NCI-H2029 (cell line): ENCODE results near the gene BAAT.
"Not testable (repeated sequence)": the region's sequence is repeated elsewhere in the genome, so short reads cannot be mapped to it uniquely, and the experiment has no call there.

ENCODE experiments used
- DNase-seq: peaks from one replicate; lab custom pipeline; 2025; lab: John Stamatoyannopoulos, UW

Gene BAAT

DNA sequence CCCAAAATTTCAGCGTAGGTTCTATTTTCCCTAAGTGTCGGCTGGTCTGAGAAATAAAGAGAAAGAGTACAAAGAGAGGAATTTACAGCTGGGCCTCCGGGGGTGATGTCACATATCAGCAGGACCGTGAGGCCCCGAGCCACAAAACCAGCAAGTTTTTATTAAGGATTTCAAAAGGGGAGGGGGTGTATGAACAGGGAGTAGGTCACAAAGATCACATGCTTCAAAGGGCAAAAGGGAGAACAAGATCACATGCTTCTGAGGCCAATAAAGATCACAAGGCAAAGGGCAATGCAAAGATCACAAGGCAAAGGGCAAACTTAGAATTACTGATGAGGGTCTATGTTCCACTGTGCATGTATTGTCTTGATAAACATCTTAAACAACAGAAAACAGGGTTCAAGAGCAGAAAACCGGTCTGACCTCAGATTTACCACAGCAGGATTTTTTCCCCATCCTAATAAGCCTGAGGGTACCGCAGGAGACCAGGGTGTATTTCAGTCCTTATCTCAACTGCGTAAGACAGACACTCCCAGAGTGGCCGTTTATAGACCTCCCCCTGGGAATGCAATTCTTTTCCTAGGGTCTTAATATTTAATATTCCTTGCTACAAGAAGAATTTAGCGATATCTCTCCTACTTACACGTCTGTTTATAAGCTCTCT is at the start of gene BAAT:
TSS of gene BAAT (minus strand) at position 134 of the 664 bp plus-strand sequence. CDS start 13,602 bp downstream, outside the sequence.
- not testable (repeated sequence) for DNase-seq

DNA sequence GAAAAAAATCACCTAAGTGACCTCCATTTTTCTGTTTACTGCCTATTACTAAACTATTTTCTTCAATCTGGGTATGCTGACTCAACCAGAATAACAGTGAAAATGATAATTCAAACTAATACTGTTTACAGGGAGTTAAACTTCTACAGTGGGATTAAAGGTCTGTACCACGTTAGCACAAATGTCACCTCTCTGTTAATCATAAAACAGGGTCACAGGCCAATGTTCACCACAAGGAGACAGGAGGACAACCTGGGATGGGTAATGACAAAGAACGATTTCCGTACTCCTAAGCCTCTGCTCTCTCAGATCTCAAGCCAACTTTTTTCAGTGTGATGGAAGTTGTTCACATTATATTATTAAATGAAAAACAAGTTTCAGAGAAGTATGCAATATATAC is 48.4 kb upstream of the BAAT start:
- DNase-seq, result no peak

DNA sequence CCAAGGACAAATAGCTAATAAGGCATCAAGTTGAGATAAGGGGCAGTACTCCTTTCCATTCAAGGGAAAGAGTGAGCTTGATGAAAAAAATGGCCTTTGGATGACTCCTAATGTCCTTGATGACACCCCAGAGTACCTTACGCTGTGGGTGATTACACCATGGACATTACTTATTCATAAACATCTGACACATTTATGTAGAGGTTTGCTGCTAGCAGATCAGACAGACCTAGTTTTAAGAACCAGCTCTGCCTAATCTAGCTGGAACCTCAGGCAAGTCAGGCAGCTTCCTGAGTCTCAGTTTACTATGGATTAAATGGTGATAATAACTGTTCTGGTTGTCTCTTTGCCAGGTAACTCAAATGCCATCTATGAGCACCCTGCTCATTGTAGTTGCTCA is 47.9 kb upstream of the BAAT start:
- DNase-seq, result no peak

DNA sequence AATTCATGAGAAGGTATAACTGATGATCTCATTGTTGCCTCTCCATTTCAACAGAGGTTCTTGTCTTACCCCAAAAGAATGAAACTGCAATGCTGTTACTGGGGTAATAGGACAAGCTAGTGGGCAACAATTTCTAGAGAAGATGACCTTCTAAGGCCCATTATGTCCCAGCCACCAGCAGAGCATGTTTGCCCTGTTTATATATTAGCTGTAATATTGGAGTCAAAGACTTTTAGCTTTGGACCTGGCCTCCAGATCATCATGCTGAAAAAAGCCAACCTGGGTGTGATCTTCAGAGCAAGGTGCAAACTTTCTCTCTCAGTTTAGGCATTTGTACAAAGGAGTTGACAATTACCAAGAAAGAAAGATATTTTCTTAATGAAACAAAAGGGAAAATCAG is 47.4 kb upstream of the BAAT start:
- no peak for DNase-seq

DNA sequence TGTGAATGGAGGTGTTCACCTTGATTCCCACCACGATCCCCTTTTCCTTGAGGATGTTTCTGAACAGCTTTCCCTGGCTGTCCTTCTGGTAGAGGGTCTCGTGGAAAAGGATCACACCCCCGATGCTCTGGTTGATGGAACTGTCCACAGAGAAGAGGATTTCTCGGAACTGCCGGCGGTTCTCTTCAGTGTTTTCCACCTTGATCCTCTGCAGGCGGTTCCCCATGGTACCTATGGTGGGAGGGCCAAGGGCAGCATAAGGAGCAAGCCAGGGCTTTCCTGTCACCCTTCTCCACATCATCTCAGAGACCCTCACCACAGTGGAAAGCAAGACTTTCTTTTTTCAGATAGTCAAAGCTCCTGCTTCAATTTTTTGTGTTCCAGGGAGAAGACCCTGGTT is 44.9 kb upstream of the BAAT start:
- DNase-seq, result no peak

DNA sequence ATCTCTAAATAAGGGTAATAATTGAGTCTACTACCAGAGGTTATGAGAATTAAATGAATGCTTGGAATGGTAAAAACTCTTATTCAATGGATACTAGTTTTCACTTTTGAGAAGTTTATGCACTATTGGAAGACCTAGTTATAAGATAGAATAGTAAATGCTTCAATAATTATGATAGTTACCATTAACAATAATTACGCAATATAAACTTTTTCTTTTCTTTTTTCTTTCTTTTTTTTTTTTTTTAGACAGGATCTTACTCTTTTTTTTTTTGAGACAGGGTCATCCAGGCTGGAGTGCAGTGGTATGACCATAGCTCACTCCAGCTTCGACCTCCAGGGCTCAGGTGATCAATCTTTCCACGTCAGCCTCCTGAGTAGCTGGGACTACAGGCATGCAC is 44.1 kb upstream of the BAAT start:
- no peak for DNase-seq

DNA sequence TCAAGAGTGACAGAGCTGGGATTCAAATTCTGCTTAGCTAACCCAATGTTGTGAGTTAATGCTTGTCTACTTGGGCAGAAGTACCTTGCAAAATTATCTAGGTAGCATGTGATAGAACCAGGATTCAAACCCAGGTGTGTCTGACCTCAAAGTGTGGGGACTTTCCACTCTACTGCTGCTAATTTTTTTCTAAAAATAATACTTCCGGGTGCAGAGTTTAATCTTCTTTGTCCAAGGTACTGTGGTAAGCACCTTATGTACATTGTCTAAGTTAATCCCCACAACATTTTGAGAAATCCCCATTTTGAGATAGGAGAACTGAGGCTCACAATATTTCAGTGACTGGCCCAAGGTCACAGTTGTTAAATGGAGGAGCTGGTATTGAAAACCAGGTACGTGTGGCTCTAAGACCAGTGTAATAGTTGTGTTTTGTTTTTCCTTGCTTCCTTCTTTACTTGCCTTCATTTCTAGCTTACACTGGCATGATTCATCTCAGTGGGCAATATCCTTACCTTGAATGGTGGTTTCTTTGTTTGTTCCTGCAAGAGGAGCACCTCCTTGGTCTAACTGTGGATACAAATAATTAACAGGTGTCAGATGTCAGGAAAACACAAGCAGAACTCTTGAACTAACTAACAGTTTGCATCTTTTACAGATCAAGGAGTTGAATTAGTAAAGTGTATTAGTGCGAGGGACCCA is 43.3 kb upstream of the BAAT start:
- no peak for DNase-seq

DNA sequence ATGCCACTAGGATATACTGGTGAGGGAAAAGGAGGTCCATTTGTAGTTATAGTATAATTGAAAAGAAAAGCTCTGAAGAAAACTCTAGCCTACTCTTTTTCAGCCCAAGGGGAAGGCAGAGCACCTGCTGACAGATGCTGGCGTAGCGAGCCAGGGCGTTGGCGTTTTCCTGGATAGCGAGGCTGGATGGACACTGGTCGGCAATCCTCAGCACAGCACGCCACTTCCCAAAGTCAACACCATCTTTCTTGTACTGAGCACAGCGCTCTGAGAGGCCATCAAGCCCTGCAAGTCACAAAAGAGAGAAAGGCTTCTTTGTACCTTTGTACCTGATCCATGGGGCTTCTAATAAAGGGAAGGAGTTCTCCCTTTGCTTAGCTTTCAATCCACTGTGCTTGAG is 42.6 kb upstream of the BAAT start:
- no peak for DNase-seq

DNA sequence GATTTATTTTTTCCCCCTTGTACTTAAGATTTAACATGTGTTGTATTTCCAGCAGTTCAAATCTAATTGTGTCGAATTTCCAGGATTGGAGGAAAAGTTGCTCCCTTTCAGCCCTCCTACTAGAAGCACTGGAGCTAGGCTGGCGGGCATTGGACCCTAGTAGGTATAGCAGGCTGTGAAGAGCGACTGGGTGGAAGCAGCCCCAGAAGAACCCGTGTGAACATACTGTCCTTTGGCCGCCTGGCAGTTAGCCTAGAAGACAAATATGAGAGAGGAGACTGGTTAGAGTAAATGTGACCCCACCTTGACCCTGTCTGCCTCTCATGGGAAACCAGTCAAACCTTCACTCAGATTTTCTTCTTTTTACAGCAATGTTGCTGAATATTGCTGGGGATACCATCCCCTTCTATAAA is 36.9 kb upstream of the BAAT start:
- no peak for DNase-seq

DNA sequence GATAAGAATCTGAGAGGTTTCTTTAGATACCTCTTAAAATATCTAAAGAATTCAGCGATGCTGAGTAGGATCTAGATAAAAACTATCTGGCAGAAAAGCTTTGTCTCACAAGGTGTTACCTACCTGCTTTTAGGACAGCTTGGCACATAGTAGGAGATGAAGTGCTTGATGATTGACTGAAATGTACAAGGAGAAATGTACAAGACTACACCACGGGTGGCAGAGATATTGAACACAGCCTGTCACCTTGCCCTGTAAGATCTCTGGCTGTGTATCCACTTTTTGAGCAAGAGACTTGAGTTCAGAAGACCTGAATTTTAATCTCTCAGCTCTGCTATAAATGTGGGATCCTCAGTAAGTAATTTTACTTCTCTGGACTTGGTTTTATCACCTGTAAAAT is 35.1 kb upstream of the BAAT start:
- DNase-seq, result no peak

DNA sequence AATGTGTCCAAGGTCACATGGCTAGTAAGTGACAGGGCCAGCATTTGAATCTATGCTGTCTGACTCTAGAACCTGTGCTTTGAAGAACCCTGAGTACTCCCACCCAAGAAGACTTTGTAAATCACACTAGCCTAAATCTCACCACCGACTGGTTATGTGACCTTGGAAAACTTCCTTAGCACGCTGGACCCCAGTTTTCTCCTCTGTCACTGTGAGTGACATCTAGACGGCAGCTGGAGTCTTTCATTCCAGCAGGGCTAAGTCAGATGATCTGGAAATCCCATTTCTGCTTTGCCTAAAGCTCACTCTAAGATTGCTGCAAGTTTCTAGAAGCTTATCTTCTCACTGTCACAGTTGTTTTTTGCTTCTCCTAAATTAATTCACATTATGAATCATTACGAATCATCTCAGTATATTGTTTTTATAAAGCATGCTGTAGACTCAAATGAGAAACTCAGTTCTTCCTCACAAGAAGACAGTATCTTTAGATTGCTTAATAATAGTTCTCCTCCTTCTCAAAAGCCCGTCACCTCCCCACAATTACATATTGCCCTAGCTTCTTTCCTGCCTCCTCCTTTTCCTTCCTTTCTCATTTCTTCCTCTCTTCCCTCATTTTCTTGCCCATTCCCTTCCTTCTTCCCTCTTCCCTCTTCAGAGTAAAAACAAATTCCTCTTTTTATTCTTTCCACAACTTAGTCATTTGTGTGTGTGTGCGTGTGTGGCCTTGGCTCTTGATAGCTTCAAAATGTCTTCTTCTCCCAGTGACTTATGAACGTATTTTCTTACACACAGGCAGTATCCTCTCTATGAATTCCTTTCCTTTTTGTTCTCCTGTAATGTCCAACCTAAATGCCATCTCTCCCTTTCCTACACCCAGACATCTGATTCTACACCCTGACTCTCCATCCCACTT is 34.0 kb upstream of the BAAT start:
- no peak for DNase-seq

DNA sequence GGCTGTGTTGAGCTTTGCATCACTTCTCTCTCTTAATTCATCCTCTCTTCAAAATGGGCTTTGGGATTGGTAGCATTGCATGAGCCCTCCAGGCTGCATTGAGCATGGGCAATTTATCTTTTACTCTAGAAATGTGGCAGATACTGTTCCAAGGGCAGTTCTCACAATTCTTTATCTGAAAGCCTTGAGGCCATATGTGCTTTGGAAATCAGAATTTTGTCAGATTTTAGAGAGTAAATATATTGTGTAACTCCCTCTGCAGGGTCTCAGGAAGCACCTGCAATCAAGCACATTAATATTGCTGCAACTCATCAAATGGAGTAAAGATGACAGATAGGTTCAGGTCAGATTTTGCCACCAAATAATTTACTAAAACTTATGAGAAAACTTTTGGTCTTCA is 33.2 kb upstream of the BAAT start:
- DNase-seq, result no peak

DNA sequence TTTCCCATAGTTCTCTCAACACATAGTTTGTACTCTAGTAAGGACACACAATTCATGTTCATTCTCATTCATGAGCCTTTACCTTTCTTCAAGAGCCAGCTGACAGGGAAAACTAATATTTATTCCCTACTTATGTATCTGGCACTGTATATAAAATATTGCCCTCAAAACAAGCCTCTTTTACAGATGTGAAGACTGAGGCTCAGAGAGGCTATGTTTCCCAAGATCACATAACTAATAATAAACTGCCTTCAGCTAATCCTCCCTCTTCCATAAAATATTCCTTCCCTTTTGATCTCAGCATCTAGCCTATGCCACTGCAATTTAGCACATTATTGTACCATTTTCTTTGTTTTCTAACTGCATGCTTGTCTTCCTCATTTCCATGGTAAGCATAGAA is 32.6 kb upstream of the BAAT start:
- no peak for DNase-seq

DNA sequence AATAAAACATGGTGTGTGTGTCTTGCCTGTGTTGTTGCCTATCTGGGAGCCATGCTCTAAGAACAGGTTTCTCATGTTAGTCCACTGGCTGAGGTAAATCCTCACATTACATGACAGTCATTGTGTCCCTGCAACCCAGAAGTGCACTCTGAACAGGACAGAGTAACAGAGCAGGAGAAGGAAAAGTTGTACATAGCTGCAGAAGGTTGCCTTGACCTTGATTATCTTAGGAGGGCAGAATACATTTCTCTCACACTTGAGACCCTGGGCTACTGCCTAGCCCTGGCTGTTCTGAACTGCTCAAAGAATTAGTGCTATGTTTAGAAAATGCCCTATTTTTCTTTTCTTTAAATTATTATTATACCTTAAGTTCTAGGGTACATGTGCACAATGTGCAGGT is 30.8 kb upstream of the BAAT start:
- no peak for DNase-seq

DNA sequence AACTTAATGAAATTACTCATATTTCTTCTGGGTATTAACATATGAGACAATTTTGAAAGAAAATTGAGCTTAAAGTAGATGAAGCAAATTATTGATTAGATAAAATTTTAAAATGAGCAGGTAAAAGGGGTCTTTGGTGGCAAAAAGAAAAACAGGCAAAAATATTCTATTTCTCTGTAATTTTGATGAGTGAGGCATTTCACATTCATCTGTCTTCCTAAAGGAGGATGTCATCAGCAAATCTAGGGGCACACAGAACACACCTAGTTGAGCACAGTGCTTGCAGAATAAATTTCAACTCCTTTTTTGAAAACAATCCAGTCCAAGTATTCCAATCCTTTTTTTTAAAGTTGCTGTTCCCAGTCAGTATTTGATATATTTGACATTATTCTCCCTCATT is 30.0 kb upstream of the BAAT start:
- DNase-seq, result no peak

DNA sequence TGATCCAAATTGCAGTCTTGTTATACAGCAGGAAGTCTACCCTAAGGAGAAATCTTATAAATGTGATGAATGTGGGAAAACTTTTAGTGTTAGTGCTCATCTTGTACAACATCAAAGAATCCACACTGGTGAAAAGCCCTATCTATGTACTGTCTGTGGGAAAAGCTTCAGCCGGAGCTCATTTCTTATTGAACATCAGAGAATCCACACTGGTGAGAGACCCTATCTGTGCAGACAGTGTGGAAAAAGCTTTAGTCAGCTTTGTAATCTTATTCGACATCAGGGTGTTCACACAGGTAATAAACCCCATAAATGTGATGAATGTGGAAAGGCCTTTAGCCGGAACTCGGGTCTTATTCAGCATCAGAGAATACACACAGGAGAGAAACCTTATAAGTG is 24.3 kb upstream of the BAAT start:
- DNase-seq, result no peak

DNA sequence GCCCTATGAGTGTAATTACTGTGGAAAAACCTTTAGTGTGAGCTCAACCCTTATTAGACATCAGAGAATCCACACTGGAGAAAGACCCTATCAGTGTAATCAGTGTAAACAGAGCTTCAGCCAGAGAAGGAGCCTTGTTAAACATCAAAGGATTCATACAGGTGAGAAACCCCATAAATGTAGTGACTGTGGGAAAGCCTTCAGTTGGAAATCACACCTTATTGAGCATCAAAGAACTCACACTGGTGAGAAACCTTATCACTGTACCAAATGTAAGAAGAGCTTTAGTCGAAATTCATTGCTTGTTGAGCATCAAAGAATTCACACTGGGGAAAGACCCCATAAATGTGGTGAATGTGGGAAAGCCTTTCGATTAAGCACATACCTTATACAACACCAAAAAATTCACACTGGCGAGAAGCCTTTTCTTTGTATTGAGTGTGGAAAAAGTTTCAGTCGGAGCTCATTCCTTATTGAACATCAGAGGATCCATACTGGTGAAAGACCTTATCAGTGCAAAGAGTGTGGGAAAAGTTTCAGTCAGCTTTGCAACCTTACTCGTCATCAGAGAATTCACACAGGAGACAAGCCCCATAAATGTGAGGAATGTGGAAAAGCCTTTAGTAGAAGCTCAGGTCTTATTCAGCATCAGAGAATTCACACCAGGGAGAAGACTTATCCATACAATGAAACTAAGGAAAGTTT is 23.7 kb upstream of the BAAT start:
- no peak for DNase-seq

DNA sequence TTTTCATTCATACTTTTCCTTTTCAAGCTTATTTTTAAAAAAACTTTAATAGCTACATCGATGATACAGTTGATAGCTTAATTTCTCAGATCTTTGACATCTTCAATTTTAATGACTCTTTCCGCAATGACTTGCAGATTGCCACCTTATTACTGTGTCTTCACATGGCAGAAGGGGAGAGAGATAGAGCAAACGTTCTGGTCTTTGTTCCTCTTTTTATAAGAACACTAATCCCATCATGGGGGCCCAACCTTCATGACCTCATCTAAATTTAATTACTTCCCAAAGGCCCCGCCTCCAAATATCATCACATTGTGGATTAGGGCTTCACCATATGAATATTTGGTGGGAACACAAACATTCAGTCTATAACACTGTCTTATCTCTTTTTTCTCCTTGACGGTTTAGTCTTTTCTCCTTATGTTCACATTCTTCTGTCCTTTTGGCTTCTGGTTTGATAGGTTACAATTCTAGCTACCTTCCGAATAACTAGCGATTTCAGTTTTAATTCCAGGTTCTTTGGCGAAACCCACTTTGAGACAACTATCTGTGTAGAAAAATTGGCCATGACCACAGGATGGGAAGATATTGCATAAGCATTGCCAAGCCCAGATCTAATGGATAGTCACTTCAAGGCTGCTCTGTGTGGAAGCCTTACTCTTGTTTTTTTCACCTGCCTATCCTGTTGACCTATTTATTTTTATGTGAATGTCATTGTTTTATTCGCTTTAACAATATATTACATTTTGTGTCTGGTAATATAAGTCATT is 18.9 kb upstream of the BAAT start:
- no peak for DNase-seq

DNA sequence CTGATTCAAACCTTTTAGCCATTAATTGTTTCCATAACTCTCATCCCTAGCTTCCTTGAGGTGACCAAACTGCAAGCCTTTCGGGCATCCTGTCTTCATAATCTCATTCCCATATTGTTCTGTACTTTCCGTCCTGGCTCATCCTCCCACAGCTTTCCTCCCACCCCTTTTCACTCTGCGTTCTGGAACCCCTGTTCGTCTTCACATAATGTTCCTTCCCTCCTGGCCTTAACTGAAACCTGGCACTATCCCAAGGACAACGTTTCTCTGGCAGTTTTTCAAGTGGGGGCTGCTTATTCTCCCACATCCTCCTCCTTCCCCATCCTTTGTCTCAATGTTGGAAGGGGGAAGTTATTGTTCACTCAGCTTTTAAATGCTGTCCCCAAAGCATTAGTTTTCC is 15.3 kb upstream of the BAAT start:
- DNase-seq, result no peak

DNA sequence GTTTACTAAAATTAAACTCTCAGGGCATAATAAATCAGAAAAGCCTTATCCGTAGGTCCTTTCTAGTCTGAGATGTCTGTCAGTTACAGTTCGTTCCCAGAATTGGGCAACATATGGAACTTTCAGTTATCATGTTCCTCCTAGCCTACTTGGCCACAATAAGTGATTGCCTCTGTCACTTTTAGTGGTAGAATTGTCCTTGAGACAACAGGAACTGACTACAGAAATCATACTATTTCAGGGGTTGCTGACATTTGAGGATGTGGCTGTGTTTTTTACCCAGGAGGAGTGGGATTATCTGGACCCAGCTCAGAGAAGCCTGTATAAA is 14.8 kb upstream of the BAAT start:
- no peak for DNase-seq

DNA sequence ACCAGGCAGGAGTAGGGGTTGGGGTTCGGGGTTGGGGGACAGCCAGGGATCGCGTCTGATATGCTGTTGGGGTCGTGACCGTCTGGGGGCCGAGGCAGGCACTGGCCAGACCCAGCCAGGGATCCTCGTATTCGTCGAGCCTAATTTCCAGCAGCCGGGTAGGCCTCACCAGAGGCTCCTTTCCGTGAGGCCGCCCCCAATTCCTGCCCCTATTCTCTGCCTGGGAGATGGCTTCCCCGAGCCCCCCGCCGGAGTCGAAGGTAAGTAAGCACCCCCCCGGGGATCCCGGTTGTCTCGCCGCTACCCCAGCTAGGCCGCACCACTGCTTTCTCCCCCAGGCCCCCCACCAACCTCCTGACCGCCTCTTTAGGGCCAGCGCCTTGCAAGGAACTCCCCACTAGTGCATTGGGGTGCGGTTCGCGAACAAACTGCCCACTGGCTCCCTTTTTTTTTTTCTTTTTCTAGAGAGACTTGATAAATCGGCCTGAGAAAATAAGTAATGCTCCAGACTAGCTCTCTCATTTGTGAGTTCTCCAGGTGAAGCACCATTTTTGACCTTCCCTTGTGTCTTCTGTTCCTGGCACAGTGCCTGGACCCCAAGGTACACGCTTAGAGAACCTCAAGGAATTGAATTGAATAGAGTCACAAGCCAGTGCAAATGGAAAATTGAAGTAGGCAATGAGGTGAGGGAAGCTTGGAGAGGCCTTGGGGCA is 14.3 kb upstream of the BAAT start:
- no peak for DNase-seq
